ENCODE results near the gene TBL1XR1. TPM values are rescaled to one million over a fixed set of nuclear protein-coding genes. Genes with fewer than 3 reads are reported as not detected.

The TBL1XR1 gene
- total and polyA plus RNA-seq, 2 donors (not counting 3 experiments of a cell fraction or from before 2014, with no cell fraction given) = 26.9 to 146 TPM

DNA sequence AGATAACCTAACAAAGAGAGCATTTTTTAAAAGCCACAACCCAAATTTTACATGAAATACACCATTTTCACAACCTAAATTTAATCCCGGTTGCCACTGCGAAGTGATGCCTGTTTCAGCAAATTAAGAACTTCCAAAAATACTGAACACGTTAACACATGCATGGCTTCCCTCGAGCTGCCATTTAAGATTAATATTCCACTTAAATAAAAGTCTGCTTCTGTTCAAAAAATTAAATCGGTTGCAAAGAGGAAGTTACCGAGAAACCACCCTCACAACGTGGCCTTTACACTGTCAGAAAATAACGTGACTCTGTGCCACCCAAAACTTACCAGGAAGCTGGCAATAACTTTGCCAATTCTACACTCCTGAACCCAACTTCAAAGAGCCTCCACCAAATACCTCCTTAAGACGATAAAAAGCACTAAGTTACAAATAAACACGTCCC, 1.2 kb downstream of the TBL1XR1 start:
- BruUV-seq (replicated peaks) = TSS peak; percentile 40
- H3K9me3 ChIP-seq (replicated peaks; ENCODE audit: control insufficient read depth, insufficient read depth, low read length) = no peaks in the 10 kb centered on the region
- H3K27ac ChIP-seq (ENCODE audit: insufficient read depth, low read depth, low read length) = peak overlapping the region; percentile 93
- H3K27me3 ChIP-seq (ENCODE audit: control insufficient read depth in 2 of 2, insufficient read depth in 2 of 2, low read length in 2 of 2) = no peaks in the 10 kb centered on the region
- intact Hi-C loops (cut with micrococcal nuclease) = loop anchor here (2.0 to 10.0 kb wide), 7 partner anchors 236 to 1061 kb away; no protein-coding TSS in a partner anchor
- H2AFZ ChIP-seq (ENCODE audit: low read depth, low read length) = no peak overlapping the region
- DNase-seq (ENCODE audit: low read depth, low spot score) (peak; percentile 48), FAIRE-seq (no peak)
- TF ChIP-seq, protein P1, sequence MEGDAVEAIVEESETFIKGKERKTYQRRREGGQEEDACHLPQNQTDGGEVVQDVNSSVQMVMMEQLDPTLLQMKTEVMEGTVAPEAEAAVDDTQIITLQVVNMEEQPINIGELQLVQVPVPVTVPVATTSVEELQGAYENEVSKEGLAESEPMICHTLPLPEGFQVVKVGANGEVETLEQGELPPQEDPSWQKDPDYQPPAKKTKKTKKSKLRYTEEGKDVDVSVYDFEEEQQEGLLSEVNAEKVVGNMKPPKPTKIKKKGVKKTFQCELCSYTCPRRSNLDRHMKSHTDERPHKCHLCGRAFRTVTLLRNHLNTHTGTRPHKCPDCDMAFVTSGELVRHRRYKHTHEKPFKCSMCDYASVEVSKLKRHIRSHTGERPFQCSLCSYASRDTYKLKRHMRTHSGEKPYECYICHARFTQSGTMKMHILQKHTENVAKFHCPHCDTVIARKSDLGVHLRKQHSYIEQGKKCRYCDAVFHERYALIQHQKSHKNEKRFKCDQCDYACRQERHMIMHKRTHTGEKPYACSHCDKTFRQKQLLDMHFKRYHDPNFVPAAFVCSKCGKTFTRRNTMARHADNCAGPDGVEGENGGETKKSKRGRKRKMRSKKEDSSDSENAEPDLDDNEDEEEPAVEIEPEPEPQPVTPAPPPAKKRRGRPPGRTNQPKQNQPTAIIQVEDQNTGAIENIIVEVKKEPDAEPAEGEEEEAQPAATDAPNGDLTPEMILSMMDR (IDR thresholded peaks at IDR 0.05; ENCODE audit: extremely low read depth in 1 of 2, insufficient read depth in 1 of 2, low read depth in 1 of 2, low read length in 2 of 2) = no peak
- no peak for TF ChIP-seq JUN (IDR thresholded peaks at IDR 0.05; ENCODE audit: borderline replicate concordance, insufficient read depth, insufficient read length, low read depth)
- TF ChIP-seq EZH2 (IDR thresholded peaks at IDR 0.05; ENCODE audit: borderline replicate concordance, low read depth, low read length, severe bottlenecking) = no peak
- no peak for TF ChIP-seq GATA2 (IDR thresholded peaks at IDR 0.05; ENCODE audit: insufficient read depth, insufficient read length, low read depth, low read length)
- TF ChIP-seq, protein P2, sequence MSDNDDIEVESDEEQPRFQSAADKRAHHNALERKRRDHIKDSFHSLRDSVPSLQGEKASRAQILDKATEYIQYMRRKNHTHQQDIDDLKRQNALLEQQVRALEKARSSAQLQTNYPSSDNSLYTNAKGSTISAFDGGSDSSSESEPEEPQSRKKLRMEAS (IDR thresholded peaks at IDR 0.05; ENCODE audit: insufficient read depth, insufficient read length) = no peak
- no peak for TF ChIP-seq FOS (IDR thresholded peaks at IDR 0.05; ENCODE audit: borderline replicate concordance, insufficient read depth, low read length)
- no peak for TF ChIP-seq POLR2AphosphoS5 (IDR thresholded peaks at IDR 0.05; ENCODE audit: insufficient read depth, low read depth, low read length)
- no peak for TF ChIP-seq POLR2A (IDR thresholded peaks at IDR 0.05; ENCODE audit: low read depth, low read length)
- TF ChIP-seq MYC (IDR thresholded peaks at IDR 0.05; ENCODE audit: low read depth, low read length) = no peak
- ChIA-PET CTCF (interaction anchor here (1.0 to 5.2 kb wide), 5 partner anchors 36 to 1189 kb away, joined by 3 to 76 read pairs (median 5); no protein-coding TSS in a partner anchor), POLR2A (no interaction called here)
- H3K36me3 ChIP-seq (ENCODE audit: control insufficient read depth in 2 of 2, extremely low read depth in 1 of 2, insufficient read depth in 2 of 2, low read length in 2 of 2) = no peaks in the 10 kb centered on the region
- dilution Hi-C loops (cut with MboI; ENCODE audit: extremely low pct_ligation_motif_present, low sequenced_read_pairs) = no loop called here
- H3K9me1 ChIP-seq (replicated peaks; ENCODE audit: control insufficient read depth, extremely low read depth, insufficient read depth, low read length) = no peaks in the 10 kb centered on the region
- peak overlapping the region; percentile 84 to 97 (median 95) for H3K4me3 ChIP-seq (replicated peaks in 1 of 3; ENCODE audit: insufficient read depth in 1 of 3, low read depth in 1 of 3, low read length in 3 of 3)
- H3K9ac ChIP-seq (replicated peaks; ENCODE audit: extremely low read depth, insufficient read depth, low read length) = peak overlapping the region; percentile 99
- peaks cover 32% of the 10 kb centered on the region for H3K4me1 ChIP-seq (ENCODE audit: control insufficient read depth, extremely low read depth, insufficient read depth, low read length)
- H3K4me2 ChIP-seq (ENCODE audit: insufficient read depth, low read length) = peak overlapping the region; percentile 66
- H4K20me1 ChIP-seq (replicated peaks; ENCODE audit: control insufficient read depth, extremely low read depth, insufficient read depth, low read length) = peaks cover 6% of the 10 kb centered on the region
- H3K79me2 ChIP-seq (ENCODE audit: control insufficient read depth, insufficient read depth, low read length) = peaks cover 57% of the 10 kb centered on the region

Data from endothelial cell of umbilical vein (primary cell).